HL-60 (cell line): ENCODE measurements around the gene IL12RB2.

Source experiments
- DNase-seq, 2 experiments: peaks; one replicate each; pipeline ENCODE4 v3.0.0-alpha.2; 2010 to 2020; ENCODE audit warnings: low read depth in 1 of 2, low spot score in 1 of 2
- H3K27ac ChIP-seq: fragments of 250-450 bp; sonication (Bioruptor Pico); replicated peaks from 2 replicates; pipeline ENCODE4 v1.5.1; 2020; ENCODE audit warnings: mild to moderate bottlenecking, moderate library complexity
- H3K27me3 ChIP-seq: fragments of 250-450 bp; sonication (Bioruptor Pico); 2 replicates; pipeline ENCODE4 v1.5.1; 2021; ENCODE audit warnings: mild to moderate bottlenecking, moderate library complexity; ENCODE audit not compliant: insufficient read depth, poor library complexity, severe bottlenecking
- H3K4me3 ChIP-seq: replicated peaks from 2 replicates; pipeline ENCODE4 v1.5.1; 2011; ENCODE audit warnings: mild to moderate bottlenecking, control low read depth, low read length; ENCODE audit not compliant: insufficient read depth
- CTCF ChIP-seq: IDR thresholded peaks from one replicate; pipeline ENCODE4 v1.5.1; 2011; ENCODE audit warnings: low read length, control low read depth, inconsistent platforms; ENCODE audit not compliant: insufficient read depth
- GABPA ChIP-seq: IDR thresholded peaks from 2 replicates; pipeline ENCODE4 v1.6.1; 2012; ENCODE audit warnings: low read depth
- POLR2AphosphoS5 ChIP-seq: IDR thresholded peaks from 2 replicates; pipeline ENCODE4 v1.6.1; 2012; ENCODE audit warnings: low read depth
- SPI1 ChIP-seq: IDR thresholded peaks from 2 replicates; pipeline ENCODE4 v1.6.1; 2012; ENCODE audit warnings: low read depth, mild to moderate bottlenecking, borderline replicate concordance
- TF ChIP-seq, protein P1 (sequence below): IDR thresholded peaks from 2 replicates; pipeline ENCODE4 v1.6.1; 2012; ENCODE audit warnings: low read depth; ENCODE audit not compliant: insufficient replicate concordance

Gene IL12RB2

GRCh38 chr1:67290236-67290635, 17.4 kb upstream of the IL12RB2 start:
- no peak overlapping the region for H3K27ac ChIP-seq
- no peak overlapping the region for H3K4me3 ChIP-seq
- no peaks in the 10 kb centered on the region for H3K27me3 ChIP-seq
- TF ChIP-seq SPI1 (no peak), POLR2AphosphoS5 (no peak)
- TF ChIP-seq, protein P1, sequence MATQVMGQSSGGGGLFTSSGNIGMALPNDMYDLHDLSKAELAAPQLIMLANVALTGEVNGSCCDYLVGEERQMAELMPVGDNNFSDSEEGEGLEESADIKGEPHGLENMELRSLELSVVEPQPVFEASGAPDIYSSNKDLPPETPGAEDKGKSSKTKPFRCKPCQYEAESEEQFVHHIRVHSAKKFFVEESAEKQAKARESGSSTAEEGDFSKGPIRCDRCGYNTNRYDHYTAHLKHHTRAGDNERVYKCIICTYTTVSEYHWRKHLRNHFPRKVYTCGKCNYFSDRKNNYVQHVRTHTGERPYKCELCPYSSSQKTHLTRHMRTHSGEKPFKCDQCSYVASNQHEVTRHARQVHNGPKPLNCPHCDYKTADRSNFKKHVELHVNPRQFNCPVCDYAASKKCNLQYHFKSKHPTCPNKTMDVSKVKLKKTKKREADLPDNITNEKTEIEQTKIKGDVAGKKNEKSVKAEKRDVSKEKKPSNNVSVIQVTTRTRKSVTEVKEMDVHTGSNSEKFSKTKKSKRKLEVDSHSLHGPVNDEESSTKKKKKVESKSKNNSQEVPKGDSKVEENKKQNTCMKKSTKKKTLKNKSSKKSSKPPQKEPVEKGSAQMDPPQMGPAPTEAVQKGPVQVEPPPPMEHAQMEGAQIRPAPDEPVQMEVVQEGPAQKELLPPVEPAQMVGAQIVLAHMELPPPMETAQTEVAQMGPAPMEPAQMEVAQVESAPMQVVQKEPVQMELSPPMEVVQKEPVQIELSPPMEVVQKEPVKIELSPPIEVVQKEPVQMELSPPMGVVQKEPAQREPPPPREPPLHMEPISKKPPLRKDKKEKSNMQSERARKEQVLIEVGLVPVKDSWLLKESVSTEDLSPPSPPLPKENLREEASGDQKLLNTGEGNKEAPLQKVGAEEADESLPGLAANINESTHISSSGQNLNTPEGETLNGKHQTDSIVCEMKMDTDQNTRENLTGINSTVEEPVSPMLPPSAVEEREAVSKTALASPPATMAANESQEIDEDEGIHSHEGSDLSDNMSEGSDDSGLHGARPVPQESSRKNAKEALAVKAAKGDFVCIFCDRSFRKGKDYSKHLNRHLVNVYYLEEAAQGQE = no peak
- no peak for DNase-seq

GRCh38 chr1:67294836-67295617, 12.6 kb upstream of the IL12RB2 start:
- TF ChIP-seq POLR2AphosphoS5 (no peak), CTCF (no peak), GABPA (no peak), SPI1 (no peak)
- TF ChIP-seq, protein P1 = no peak
- H3K27me3 ChIP-seq = no peaks in the 10 kb centered on the region

GRCh38 chr1:67298762-67299161, 8.9 kb upstream of the IL12RB2 start:
- no peak for DNase-seq
- Histone ChIP-seq H3K4me3 (no peak overlapping the region), H3K27me3 (peaks cover 5% of the 10 kb centered on the region), H3K27ac (no peak overlapping the region)
- TF ChIP-seq, protein P1 = no peak
- TF ChIP-seq GABPA (no peak), SPI1 (no peak), POLR2AphosphoS5 (no peak), CTCF (no peak)

More at GRCh38 chr1:67294836-67295617, 12.6 kb upstream of the IL12RB2 start:
- no peak overlapping the region for H3K4me3 ChIP-seq
- no peak overlapping the region for H3K27ac ChIP-seq
- DNase-seq = no peak
